Measurements from ENCODE around the gene GALM.
"Not testable (repeated sequence)": the region's sequence is repeated elsewhere in the genome, so short reads cannot be mapped to it uniquely, and the experiment has no call there.

Gene GALM

DNA sequence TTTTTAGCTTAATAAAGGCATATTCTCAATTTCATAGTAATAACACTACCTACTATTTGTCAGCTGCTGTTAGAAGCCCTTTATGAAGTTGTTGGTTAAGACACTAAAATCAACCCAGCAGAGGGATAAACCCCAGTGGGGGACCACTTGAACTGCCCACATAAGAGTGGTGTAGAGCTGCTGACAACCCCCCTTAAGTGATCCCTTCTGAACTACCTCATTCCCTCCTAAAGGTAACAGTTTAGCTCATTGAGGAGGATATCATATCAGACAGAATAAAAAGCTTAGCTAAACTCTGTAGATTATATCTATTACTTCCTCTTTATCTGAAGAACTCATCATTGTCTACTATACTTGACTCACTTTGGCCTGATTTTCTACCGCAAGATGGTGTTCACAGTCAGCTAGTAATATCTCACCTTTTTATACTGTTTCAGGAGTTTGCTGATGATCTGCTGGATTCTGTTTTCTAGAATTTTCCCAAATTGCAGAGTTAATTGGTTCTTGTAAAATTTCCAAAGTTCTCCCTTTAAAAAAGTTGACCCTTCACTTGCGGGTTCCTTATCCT lies 16.2 kb downstream of the GALM start:
- DNase-seq (ENCODE audit: low read depth), result no peak

DNA sequence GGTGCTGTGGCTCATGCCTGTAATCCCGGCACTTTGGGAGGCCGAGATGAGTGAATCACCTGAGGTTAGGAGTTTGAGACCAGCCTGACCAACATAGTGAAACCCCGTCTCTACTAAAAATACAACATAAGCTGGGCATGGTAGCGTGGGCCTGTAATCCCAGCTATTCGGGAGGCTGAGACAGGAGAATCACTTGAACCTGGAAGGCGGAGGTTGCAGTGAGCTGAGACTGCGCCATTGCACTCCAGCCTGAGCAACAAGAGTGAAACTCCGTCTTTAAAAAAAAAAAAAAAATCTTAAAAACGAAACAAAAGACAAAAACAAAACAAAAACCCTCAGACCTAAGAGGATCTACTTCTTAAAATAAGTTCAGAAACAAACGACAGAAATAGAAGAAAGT lies 16.7 kb downstream of the GALM start:
- not testable (repeated sequence) for DNase-seq (ENCODE audit: low read depth)

DNA sequence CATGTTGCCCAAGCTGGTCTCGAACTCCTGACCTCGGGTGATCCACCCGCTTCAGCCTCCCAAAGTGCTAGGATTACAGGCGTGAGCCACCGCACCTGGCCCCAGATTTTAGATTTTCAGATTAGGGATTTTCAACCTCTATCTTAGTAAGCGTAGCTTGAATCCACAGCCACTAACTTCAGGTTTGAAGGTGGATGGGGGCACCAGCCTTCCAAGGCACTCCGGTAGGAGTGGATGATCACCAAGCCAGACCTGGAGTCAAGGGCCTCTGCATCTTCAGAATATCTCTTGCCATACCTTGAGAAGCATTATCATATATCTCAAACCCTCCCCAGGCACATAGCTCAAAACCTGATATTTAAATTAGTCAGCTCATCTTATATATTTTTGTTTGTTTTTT lies 17.9 kb downstream of the GALM start:
- DNase-seq (ENCODE audit: low read depth), result no peak

GRCh38 chr2:38685116-38685735 lies 19.3 kb downstream of the GALM start:
- DNase-seq (ENCODE audit: low read depth), result no peak

DNA sequence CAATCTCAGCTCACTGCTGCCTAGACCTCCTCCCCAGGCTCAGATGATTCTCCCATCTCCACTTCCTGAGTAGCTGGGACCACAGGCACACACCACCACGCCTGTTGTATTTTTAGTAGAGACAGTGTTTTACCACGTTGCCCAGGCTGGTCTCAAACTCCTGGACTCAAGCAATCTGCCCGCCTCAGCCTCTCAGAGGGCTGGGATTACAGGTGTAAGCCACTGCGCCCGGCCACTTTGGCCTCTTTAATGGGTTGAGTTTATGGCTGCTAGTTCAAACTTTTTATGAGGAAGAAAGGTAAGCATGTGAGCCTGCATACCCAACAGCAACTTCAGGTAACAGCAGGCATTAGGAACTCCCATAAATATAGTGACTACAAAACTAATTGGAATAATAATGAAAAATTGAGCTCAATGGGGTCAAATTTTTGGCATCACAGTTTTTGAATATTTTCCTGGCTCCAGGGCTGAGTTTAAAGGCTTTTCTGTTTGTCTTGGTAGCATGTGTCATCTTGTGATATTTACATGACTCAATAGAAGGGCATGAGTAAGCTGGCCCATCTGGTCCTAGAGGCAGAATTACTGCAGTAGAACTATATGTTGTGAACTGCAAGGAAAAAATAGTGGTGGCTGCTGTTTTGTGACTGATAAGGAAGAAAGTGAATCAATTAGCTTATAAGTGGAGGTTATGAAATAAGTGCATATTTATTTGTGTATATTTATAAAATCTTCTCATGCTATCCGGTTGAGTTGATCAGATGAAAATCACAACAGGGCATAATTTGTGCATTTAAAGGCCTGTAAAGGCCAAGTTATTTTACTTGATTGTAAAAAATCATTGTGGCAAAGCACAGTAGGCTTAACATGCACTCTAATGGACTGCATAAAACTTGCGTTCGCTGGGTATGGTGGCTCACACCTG lies 24.8 kb downstream of the GALM start:
- DNase-seq (ENCODE audit: low read depth), result no peak

- DNase-seq (ENCODE audit: low read depth), result no peak
Observed at GRCh38 chr2:38691994-38692393, 26.1 kb downstream of the GALM start.

- DNase-seq (ENCODE audit: low read depth), result no peak
Observed at GRCh38 chr2:38692636-38693318, 26.9 kb downstream of the GALM start.

DNA sequence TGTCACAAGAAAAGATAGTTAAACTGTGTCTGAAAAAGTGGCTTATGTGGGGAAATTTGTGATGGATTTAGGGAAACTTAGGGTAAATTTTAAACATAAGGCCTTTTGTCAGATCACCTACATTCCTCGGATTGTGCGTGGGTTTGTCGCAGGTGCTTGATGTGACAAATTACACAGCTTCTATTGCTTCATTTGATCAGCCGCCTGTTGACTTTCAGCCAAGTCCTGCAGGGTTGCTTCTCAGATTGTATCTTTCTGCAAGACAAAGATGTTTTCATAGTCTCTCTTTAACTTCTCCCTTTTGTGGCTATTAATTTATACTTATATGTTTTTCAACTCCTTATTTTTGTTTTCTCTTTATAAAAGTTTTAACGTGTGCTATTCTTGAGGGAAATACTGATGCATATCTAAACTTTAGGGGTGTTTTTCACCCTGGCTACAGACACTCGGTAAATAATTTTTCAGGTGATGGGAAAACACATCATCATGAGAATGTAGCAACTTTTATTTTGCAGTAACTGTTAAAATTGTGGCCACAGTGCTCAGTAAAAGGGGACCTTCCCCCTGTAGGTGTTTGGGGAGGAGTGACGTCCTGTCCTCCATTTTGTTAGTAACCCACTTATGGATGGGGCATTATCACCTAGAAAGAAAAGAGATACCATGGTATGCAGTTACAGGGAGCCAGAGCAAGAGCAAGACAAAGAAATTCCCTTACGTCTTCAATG lies 31.4 kb downstream of the GALM start:
- DNase-seq (ENCODE audit: low read depth), result no peak

GRCh38 chr2:38698467-38699003 lies 32.6 kb downstream of the GALM start:
- DNase-seq (ENCODE audit: low read depth), result no peak

DNA sequence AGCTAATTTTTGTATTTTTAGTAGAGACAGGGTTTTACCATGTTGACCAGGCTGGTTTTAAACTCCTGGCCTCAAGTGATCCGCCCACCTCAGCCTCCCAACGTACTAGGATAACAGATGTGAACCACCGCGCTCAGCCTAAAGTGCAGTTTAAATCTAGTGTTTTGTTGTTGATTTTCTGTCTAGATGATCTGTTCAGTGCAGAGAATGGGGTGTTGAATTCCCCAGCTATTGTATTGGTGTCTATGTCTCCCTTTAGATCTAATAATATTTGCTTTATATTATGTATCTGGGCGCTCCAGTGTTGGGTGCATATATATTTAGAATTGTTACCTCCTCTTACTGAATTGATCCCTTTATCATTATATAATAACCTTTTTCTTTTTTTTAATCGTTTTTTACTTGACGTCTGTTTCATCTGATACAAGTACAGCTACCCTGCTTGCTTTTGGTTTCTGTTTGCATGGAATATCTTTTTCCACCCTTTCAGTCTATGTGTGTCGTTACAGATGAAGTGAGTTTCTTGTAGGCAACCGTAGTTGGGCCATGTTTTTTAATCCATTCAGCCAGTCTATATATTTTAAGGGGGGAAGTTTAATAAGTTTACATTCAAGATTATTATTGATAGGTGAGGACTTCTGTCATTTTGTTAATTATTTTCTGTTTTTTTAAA lies 34.3 kb downstream of the GALM start:
- no peak for DNase-seq (ENCODE audit: low read depth)

- DNase-seq (ENCODE audit: low read depth), result no peak
Observed at GRCh38 chr2:38700881-38701458, 35.1 kb downstream of the GALM start.

- no peak for DNase-seq (ENCODE audit: low read depth)
Observed at GRCh38 chr2:38701542-38701941, 35.6 kb downstream of the GALM start.

DNA sequence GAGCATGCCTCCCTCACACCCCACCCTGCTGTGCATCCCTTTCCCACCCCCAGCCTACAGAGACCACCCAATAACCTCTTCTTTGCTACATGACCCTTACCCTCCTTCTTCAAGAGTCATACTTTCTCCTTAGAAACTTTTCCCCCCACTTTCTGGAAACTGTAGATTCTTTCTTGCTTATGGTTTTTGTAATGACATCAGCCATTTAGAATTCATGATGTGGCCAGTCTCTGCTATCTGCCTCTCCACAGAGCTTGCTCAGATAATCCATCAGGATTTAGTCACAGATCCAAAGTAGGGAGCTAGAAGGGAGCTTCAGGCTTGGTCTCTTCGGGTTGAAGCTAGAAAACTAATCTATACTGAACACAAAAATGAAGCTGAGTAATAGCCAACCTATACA lies 36.5 kb downstream of the GALM start:
- DNase-seq (ENCODE audit: low read depth), result no peak

DNA sequence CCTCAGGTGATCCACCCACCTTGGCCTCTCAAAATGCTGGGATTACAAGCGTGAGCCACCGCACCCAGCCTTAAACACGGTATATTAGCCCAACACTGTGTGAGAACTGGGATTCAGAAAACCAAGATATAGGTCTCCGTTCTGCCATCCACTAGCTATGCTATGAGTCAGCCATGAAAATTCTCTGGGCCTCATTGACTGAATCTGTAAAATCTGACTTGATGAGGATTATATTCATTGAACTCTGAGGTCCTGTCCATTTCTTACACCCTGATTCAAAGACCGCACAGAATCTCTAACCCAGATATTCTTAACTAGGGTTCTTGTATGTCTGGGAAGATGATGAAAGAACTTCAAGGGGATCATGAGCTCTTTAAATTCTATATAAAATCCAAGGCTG lies 37.4 kb downstream of the GALM start:
- not testable (repeated sequence) for DNase-seq (ENCODE audit: low read depth)

DNA sequence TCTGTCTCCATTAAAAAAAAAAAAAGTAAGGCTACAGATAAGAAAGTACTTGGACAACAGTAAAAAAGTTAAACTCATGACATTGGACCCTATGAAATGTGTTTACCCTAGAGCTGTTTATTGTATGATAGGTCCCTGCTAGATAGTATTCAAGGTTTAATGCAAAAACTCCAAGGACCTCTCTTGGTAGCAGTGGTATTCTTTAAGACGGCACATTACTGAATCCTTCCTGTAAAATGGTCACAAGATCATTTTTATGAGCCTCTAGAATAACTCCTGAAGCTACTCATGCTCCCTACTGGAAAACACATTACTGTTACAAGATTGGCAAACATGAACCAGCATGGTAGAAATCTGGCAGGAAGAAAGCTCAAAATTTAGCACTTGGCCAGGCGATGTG lies 38.8 kb downstream of the GALM start:
- DNase-seq (ENCODE audit: low read depth), result no peak

DNA sequence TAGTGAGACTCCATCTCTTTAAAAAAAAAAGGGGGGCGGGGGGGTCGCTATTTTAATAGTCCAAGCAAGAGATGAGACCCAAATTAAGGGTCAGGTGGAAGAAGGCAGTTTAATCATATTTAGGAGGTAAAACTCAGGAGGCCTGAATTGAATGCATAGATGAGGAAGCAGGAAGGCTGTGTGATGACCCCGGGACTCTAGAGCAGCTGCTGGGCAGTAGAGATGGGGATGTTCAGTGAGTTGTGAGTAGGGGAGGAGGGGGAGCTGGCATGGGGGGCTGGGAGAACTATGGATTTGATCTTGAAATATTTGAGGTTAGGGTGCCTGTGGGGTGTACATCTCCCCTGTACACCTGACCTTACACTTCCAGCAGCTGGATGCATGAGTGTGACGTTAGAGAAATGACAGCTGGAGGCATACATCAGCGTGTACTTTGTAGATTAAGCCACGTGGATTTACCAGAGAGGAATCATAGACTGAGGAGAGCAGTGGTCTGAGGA lies 41.0 kb downstream of the GALM start:
- DNase-seq (ENCODE audit: low read depth), result no peak

DNA sequence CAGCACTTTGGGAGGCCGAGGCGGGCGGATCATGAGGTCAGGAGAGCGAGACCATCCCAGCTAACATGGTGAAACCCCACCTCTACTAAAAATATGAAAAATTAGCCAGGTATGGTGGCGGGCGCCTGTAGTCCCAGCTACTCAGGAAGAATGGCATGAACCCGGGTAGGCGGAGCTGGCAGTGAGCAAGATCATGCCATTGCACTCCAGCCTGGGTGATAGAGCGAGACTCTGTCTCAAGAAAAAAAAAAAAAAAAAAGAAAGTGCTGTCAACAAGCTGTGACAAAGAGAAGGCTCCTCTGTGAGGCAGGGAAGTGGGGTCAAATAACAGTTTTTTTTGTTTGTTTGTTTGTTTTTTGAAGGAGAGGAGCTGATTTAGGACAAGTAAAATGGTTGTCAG lies 42.6 kb downstream of the GALM start:
- not testable (repeated sequence) for DNase-seq (ENCODE audit: low read depth)

DNA sequence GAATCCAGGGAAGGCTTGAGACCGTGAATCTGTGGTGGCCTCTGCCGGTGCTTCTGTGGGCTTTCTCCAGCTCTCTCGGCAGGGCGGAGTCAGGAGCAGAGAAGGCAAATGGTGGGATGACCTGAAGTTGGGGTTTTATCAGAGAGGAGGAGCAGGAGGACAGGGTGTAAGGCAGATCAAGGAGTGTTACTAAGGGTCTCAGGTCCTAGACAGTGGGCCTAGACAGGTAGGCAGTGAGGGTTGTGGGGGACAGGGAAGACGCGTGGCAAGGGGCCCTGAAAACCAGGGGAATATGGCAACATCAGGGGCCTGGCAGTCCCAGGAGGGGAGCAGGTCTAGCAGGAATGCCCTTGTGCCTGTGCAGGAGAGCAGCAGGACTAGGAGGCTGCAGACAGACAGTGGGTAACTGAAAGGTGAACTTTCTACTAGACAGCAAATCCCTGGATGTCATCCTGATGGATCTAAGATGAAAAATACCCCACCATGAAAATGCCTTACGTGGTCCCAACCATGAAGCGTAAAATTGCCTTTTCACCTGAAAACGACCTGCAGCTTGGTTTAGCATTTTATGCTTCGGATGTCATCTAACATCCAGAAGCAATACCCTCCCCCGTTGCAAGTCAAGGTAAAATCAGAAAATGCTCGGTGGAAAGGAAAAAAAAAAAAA lies 43.1 kb downstream of the GALM start:
- DNase-seq (ENCODE audit: low read depth), result no peak

- DNase-seq (ENCODE audit: low read depth), result no peak
Observed at GRCh38 chr2:38709567-38710194, 43.8 kb downstream of the GALM start.

GRCh38 chr2:38711558-38711957 lies 45.6 kb downstream of the GALM start:
- DNase-seq (ENCODE audit: low read depth), result no peak
